Heart left ventricle (tissue), 13 donors: ENCODE results near the gene USP47.

Experiments used
- POLR2A ChIP-seq, 2 donors: fragments of 450-650 bp; IDR thresholded peaks; one replicate each; pipeline ENCODE4 v1.6.1; 2017; ENCODE audit warnings: antibody characterized with exemption in 2 of 2, mild to moderate bottlenecking in 2 of 2, moderate library complexity in 2 of 2
- TF ChIP-seq, protein P1 (sequence below), 12 donors: fragments of 200-600 bp; sonication (generic) in 4 of 12; IDR thresholded peaks; one replicate each; pipeline versions ENCODE4 v1.5.0 to v1.8.0; 2018 to 2022; ENCODE audit warnings: antibody characterized with exemption in 12 of 12, mild to moderate bottlenecking in 5 of 12
- donor health status: ischemic (EF 13 %, LVEDD 7.1; RV severe dilation, severe dysfunction).
- donor health status: DM: no; HTN: yes; CAD: no.
- donor health status: DM: no; HTN: no; CAD: no.
- donor health status: ischemic (EF 25% LVEDD 6.9; RV normal size, moderate dysfunction).
- donor health status: ischemic (EF 25% LVEDD 5.7; RV mildly dilated, moderate dysfunction).
- donor health status: ischemic (EF 35%, LVEDD 5.7; RV mildly dilated, moderate dysfunction).
- donor health status: nonischemic (EF 11% LVEDD 7.7; RV severe dilation, severe dysfunction).
- donor health status: DM: yes; HTN: yes; CAD: no.
- donor health status: PGD.
- donor health status: ischemic (EF 29% LVEDD 5.4; RV normal size, mild dysfunction).
- donor health status: nonischemic (EF 23%, LVEDD 6.1; RV moderate dilation, normal function).

DNA sequence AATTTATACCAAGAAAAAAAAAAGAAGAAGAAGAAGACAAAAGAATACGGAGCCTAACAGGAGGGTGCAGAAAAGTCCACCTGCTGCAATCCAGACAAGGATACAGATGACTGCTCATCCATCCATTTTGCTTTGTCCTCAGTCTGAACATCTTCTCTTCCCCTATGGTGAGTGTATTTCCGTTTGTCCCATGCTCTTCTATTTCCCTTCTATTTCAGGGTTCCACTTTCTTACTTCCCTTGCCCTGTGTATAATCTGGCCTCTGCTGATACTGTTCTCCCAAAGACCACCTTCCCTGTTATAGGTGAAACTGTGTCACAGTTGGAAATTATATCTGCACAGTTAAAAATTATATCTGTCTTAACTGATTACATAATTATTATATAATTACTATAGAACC is 48.7 kb upstream of the USP47 start:
- TF ChIP-seq, protein P1, sequence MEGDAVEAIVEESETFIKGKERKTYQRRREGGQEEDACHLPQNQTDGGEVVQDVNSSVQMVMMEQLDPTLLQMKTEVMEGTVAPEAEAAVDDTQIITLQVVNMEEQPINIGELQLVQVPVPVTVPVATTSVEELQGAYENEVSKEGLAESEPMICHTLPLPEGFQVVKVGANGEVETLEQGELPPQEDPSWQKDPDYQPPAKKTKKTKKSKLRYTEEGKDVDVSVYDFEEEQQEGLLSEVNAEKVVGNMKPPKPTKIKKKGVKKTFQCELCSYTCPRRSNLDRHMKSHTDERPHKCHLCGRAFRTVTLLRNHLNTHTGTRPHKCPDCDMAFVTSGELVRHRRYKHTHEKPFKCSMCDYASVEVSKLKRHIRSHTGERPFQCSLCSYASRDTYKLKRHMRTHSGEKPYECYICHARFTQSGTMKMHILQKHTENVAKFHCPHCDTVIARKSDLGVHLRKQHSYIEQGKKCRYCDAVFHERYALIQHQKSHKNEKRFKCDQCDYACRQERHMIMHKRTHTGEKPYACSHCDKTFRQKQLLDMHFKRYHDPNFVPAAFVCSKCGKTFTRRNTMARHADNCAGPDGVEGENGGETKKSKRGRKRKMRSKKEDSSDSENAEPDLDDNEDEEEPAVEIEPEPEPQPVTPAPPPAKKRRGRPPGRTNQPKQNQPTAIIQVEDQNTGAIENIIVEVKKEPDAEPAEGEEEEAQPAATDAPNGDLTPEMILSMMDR (IDR thresholded peaks at IDR 0.05) = no peak
- TF ChIP-seq POLR2A (IDR thresholded peaks at IDR 0.05) = no peak
